ENCODE results near the gene TNKS2. TPM values are rescaled to one million over a fixed set of nuclear protein-coding genes. Genes with fewer than 3 reads are reported as not detected.

The TNKS2 gene
- total and polyA plus RNA-seq, 2 donors = 27.7 to 32.2 TPM

DNA sequence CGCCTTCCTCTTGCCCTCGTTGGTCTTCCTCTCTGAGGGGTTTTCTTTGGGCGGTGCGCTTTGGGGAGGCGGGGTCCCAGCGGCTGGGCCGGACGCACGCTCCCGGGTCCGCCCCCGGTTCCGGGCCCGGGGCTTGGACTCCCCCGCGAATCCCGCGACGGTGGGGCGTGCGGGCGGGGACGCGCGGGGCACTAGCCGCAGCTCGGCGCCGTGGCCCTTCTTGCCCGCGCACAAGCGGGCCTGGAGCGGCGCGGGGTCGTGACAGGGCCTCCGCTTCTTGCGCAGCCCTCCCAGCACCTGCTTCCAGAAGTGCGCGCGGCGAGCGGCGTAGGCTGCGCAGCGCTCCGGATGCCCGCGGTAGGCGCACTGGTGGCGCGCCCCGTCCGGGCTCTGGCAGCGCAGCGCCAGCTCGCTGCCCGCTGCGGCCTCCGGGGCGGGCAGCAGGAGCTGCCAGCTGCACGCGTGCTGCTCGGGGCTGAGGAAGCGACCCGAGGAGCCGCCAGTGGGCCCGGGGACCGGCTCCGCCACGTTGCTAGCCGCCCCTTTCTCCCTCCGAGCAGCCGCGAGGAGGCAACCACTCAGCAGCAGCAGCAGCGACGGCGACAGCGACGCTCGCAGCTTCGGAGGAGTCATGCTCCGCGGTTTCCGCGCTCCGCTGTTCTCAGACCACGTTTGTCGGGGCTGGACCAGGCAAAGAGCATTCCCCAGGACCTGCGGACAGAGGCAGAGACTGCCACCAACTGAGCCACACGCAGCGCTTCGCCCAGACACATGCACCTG lies 110.3 kb downstream of the TNKS2 start:
- H3K4me1 ChIP-seq (ENCODE audit: control insufficient read depth in 2 of 2, insufficient read depth in 2 of 2, low read length in 2 of 2) = peaks cover 0 to 20% of the 10 kb centered on the region in 2 donors

GRCh38 chr10:91909117-91909677 lies 111.0 kb downstream of the TNKS2 start, which contains the start of gene FGFBP3:
Gene FGFBP3 (minus strand): TSS chr10:91909486. CDS start chr10:91908969, 517 bp downstream.
- whole genome bisulfite sequencing = under 1% methylated on average over 19 of the region's 19 CpGs
- H3K4me1 ChIP-seq (ENCODE audit: control insufficient read depth in 2 of 2, insufficient read depth in 2 of 2, low read length in 2 of 2) = peaks cover 0 to 20% of the 10 kb centered on the region in 2 donors
- peaks cover 0 to 2% of the 10 kb centered on the region in 2 donors for H3K9me3 ChIP-seq (ENCODE audit: control insufficient read depth in 2 of 2, insufficient read depth in 1 of 2, low read length in 1 of 2)
- DNase-seq (ENCODE audit: low read depth in 6 of 9, low spot score in 9 of 9) = peak in 4 of 9 donors; percentile 29 to 58 (median 36)
- peaks cover 3% of the 10 kb centered on the region in 2 donors for H3K27me3 ChIP-seq (ENCODE audit: control insufficient read depth in 2 of 2, insufficient read depth in 1 of 2, low read length in 1 of 2)
- no peaks in the 10 kb centered on the region for H3K36me3 ChIP-seq (ENCODE audit: control insufficient read depth in 2 of 2, insufficient read depth in 2 of 2, low read length in 1 of 2)
- H3K27ac ChIP-seq (ENCODE audit: low read depth in 1 of 2, low read length in 1 of 2) = peak within 1 kb of the TSS; percentile 14 to 88
- peak within 1 kb of the TSS; percentile 66 to 73 for H3K4me3 ChIP-seq (ENCODE audit: low read length in 2 of 2)

More for the DNA sequence above, 110.3 kb downstream of the TNKS2 start:
- Histone ChIP-seq H3K27me3 (ENCODE audit: control insufficient read depth in 2 of 2, insufficient read depth in 1 of 2, low read length in 1 of 2) (peaks cover under 1 to 2% of the 10 kb centered on the region in 2 donors), H3K27ac (ENCODE audit: low read depth in 1 of 2, low read length in 1 of 2) (peak overlapping the region; percentile 26 to 88), H3K4me3 (ENCODE audit: low read length in 2 of 2) (peak overlapping the region; percentile 66 to 73), H3K9me3 (ENCODE audit: control insufficient read depth in 2 of 2, insufficient read depth in 1 of 2, low read length in 1 of 2) (peaks cover 0 to 2% of the 10 kb centered on the region in 2 donors), H3K36me3 (ENCODE audit: control insufficient read depth in 2 of 2, insufficient read depth in 2 of 2, low read length in 1 of 2) (no peaks in the 10 kb centered on the region)
- DNase-seq (ENCODE audit: low read depth in 6 of 9, low spot score in 9 of 9) = peak; percentile 64 to 89 (median 74)
- under 1% methylated on average over 93 of the region's 93 CpGs for WGBS

DNA sequence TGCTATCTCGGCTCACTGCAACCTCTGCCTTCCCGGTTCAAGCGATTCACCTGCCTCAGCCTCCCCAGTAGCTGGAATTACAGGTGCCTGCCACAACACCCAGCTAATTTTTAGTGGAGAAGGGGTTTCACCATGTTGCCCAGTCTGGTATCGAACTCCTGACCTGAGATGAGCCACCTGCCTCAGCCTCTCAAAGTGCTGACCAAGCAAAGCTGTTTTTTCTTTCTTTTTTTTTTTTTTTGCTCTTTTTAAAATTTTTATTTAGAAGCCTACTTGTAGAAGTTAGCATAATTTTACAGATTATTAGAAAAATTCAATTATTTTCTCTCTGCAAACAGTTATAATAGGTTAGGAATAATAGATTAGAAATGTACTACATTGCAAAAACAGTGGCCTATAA lies 112.2 kb downstream of the TNKS2 start:
- Histone ChIP-seq H3K36me3 (ENCODE audit: control insufficient read depth in 2 of 2, insufficient read depth in 2 of 2, low read length in 1 of 2) (no peaks in the 10 kb centered on the region), H3K27me3 (ENCODE audit: control insufficient read depth in 2 of 2, insufficient read depth in 1 of 2, low read length in 1 of 2) (peaks cover 3 to 9% of the 10 kb centered on the region in 2 donors), H3K27ac (ENCODE audit: low read depth in 1 of 2, low read length in 1 of 2) (no peak overlapping the region), H3K4me3 (ENCODE audit: low read length in 2 of 2) (no peak overlapping the region), H3K9me3 (ENCODE audit: control insufficient read depth in 2 of 2, insufficient read depth in 1 of 2, low read length in 1 of 2) (peaks cover 0 to 2% of the 10 kb centered on the region in 2 donors), H3K4me1 (ENCODE audit: control insufficient read depth in 2 of 2, insufficient read depth in 2 of 2, low read length in 2 of 2) (peaks cover 0 to 20% of the 10 kb centered on the region in 2 donors)
- DNase-seq (ENCODE audit: low read depth in 6 of 9, low spot score in 9 of 9) = no peak
- WGBS = 95% methylated on average over 4 of the region's 4 CpGs

Other genes with a start within 250 kb of the TNKS2 start
- gene PPP1R3C, start 165.4 kb upstream of the TNKS2 start, total RNA-seq = 1.2 TPM
- 1.7 TPM for gene PPP1R3C, start 165.4 kb upstream of the TNKS2 start, polyA plus RNA-seq
- gene FGFBP3, start 111.1 kb downstream of the TNKS2 start, total RNA-seq = 0.52 TPM
- 1.9 TPM for gene FGFBP3, start 111.1 kb downstream of the TNKS2 start, polyA plus RNA-seq
- 49.9 TPM for gene BTAF1, start 125.3 kb downstream of the TNKS2 start, total RNA-seq
- 15.0 TPM for gene BTAF1, start 125.3 kb downstream of the TNKS2 start, polyA plus RNA-seq